Stimulated activated CD8-positive, alpha-beta memory T cell treated with anti-CD3 and anti-CD28 coated beads, Interleukin-12 subunit alpha, Interleukin-12 subunit beta, amount 100 ng/mL, for 24 hours (primary cell): ENCODE data around the gene KDM4E.

Experiments
- DNase-seq: peaks from one replicate; pipeline ENCODE4 v3.0.0-alpha.2; 2020; ENCODE audit errors: extremely low read depth

Gene KDM4E

DNA sequence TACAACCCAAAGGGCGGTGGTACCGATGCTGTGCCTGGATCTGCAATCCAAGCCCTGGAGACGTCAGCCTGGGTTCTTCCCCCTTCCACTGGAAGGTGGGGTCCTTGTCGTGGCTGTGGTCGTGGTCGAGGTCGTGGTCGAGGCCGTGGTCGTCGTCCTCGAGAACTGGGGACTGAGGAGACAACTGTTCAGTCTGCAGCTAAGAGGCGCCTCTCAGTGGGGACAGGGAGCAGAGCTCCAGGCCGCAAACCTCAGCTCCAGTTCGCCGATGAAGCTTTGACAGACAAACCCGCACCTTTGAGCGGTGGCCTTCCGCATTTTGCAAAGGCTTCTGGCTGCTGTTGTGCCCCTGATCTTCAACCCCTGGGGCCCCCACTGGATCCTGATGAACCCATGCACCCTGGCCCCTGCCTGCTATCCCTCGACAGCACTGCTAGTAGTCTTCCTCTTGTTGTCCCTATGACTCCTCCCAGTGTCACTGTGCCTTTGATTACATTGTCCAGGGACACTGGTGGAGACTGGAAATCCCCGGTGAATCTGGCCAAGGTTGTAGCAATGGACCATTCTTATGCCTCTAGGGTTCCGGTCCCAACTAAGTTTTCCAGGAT is 25.6 kb downstream of the KDM4E start:
- DNase-seq, result no peak

- DNase-seq, result no peak
These were observed 29.3 kb downstream of the KDM4E start for GRCh38 chr11:95054356-95054755.

GRCh38 chr11:95055283-95055897 is 30.3 kb downstream of the KDM4E start:
- no peak for DNase-seq

- no peak for DNase-seq
These were observed 32.9 kb downstream of the KDM4E start for GRCh38 chr11:95057959-95058358.

- no peak for DNase-seq
These were observed 33.6 kb downstream of the KDM4E start for GRCh38 chr11:95058621-95059020.

GRCh38 chr11:95059046-95059445 is 34.0 kb downstream of the KDM4E start:
- DNase-seq, result no peak

DNA sequence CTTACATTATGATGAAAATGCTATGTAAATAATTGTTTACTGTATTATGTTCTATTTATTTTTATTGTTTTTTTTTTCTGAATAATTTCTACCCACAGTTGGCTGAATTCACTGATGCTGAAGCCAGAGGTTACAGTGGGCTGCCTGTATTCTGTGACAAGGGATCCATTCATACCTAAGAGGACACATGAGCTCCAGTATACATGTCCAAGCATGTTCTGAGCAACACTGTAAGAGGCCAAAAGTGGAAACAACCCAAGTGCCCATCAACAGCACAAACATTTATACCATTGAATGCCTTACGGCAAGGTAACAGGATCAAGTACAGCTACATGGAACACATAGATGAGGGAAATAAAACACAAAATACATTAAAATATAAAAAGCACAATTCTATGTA is 40.3 kb downstream of the KDM4E start:
- no peak for DNase-seq

DNA sequence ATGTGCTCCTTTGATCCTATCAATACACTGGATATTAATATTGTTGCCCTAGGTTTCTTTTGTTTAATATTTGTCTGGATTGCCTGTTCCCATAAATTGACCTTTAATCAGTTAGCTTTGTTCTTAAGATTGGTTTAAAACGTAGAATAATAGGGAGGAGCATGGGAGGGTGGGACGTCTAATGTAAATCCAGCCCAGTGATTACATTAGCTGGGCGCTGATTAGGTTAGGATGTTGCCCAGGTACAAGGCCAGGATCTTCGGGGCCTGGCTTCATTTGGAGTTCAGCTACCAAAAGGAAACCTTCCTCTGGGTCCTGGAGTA is 41.6 kb downstream of the KDM4E start, which contains the start of gene SRSF8:
SRSF8 (plus strand) TSS at position 204 of the 323 bp plus-strand sequence. CDS start 308 bp downstream, outside the sequence.
- DNase-seq, result no peak

DNA sequence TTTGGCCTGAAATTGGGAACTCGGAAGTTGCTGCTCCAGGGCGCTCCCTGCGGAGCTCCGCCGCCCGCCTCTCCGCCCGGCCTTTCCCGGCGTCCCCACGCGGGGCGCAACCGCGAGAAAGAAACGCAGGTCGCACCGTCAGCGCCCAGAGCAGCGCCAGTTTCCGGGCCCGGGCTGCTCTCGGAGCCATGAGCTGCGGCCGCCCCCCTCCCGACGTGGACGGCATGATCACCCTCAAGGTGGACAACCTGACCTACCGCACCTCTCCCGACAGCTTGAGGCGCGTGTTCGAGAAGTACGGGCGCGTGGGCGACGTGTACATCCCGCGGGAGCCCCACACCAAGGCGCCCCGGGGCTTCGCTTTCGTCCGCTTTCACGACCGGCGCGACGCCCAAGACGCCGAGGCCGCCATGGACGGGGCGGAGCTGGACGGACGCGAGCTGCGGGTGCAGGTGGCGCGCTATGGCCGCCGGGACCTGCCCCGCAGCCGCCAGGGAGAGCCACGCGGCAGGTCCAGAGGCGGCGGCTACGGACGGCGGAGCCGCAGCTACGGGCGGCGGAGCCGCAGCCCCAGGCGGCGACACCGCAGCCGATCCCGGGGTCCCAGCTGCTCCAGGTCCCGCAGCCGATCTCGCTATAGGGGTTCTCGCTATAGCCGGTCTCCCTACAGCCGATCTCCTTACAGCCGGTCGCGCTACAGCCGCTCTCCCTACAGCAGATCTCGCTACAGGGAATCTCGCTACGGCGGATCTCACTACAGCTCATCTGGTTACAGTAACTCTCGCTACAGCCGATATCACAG is 42.2 kb downstream of the KDM4E start:
- DNase-seq, result peak; percentile 41

GRCh38 chr11:95067841-95068219 is 42.8 kb downstream of the KDM4E start:
- no peak for DNase-seq

DNA sequence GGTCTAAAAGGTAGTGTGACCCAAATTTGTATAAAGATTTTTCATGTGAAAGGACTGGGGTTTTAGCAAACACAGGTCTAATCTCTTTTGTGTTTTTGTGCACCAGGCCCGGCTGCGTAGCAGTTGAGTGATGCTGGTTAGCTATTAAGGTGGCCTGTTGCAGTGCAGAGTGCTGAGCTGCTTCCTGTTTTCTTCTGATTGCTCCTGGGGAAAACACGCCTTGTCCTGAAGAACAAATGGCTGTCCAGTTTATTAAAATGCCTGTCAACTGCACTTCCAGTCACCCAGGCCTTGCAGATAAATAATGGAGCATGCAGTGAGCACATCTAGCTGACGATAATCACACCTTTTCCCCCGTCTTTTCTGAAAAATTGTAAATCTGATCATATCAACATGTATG is 43.5 kb downstream of the KDM4E start:
- DNase-seq, result no peak

GRCh38 chr11:95070471-95070870 is 45.4 kb downstream of the KDM4E start:
- DNase-seq, result no peak

DNA sequence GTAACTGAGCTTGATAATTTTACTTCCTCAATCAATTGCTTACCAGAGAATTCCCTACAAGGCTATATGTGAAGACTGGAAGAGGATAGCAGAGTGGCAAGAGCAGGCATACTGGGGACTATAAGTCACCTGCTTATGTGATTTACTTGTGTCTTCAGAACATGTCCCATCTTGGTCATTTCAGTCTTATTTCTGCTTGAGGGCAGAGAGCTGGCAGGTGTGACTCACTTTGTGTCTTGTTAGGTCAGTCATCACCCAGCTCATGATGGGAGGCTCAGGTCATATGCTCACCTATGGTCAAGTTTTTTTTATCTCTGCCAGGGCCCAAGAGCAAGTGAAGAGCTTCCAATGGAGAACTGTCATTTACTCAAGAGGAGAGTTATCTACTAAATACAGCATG is 47.9 kb downstream of the KDM4E start:
- no peak for DNase-seq

DNA sequence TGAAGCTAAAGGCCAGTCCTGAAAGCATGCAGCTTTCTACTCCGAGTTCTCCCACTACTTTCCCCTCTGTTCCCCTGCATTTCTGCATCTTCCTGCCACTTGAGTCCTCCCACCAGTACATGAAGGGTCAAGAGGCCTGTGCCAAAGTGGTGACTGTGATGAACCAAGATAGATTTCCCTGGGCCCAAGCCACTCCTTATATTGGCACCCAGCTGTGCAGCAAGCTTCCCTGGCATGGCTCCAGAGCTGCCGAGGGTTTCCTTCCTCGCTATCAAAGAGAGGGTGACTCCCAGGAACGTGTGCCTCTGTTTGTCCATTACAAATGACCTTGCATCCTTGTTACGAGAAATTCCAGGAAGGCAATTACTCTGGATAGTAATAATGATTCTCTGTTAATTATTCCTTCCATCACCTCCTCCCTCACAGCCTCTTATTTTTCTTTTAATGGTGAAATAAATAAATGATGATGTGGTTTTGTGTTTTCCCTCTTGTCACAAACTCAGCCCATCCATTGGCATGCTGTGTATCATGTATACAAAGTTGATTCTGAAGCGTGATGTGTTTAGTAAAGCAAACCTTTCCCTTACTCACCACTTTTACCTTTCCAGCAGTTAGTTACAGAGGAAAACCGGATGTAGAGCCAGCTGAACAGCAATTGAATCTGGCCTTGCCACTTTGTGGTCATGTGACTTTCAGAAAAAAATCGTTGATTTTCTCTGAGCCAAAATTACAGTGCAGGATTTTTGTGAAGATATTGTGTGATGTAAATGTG is 49.9 kb downstream of the KDM4E start:
- DNase-seq, result no peak

DNA sequence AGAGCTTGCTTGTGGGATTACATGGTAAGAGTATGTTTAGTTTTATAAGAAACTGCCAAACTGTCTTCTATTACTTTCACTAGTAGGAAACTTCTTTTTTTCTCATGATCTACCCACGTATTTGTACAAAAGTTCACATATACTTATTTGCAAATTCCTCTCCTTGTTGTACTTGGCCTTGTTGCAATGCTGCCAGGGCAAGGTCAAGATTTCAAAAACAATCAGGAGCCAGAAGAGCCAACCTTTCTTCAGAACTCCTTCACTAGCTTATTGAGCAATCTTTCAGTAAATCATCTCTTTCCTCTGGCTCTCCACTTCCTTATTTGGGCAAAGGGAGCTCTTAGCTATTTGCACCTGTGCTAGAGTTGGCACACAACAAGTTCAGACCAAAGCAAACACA is 51.4 kb downstream of the KDM4E start:
- no peak for DNase-seq

GRCh38 chr11:95076981-95077380 is 51.9 kb downstream of the KDM4E start:
- DNase-seq, result no peak
